Memory B cell (primary cell): Measurements from ENCODE around the gene KLRK1.
"Not testable (repeated sequence)": the region's sequence is repeated elsewhere in the genome, so short reads cannot be mapped to it uniquely, and the experiment has no call there.

Experiments
- ATAC-seq: fragments of 150-1000 bp; cut with Tn5 transposase; 2 replicates; pipeline ENCODE4 v1.10.0; 2021; ENCODE audit warnings: low read depth, mild to moderate bottlenecking, moderate library complexity
- DNase-seq, 2 donors: peaks; one replicate each; pipeline ENCODE4 v3.0.0; 2022; ENCODE audit warnings: low spot score in 2 of 2
- H3K27ac Mint-ChIP-seq: one replicate; pipeline ENCODE4 v1.8.0; 2022; ENCODE audit warnings: mild to moderate bottlenecking, moderate library complexity, mixed read lengths
- H3K27me3 Mint-ChIP-seq: one replicate; pipeline ENCODE4 v1.8.0; 2022; ENCODE audit warnings: mixed read lengths
- H3K36me3 Mint-ChIP-seq: one replicate; pipeline ENCODE4 v1.8.0; 2022; ENCODE audit warnings: mild to moderate bottlenecking, mixed read lengths
- H3K4me1 Mint-ChIP-seq: one replicate; pipeline ENCODE4 v1.8.0; 2022; ENCODE audit warnings: mixed read lengths
- H3K4me3 Mint-ChIP-seq: one replicate; pipeline ENCODE4 v1.8.0; 2022; ENCODE audit warnings: mild to moderate bottlenecking, moderate library complexity, mixed read lengths
- H3K9me3 Mint-ChIP-seq: one replicate; pipeline ENCODE4 v1.8.0; 2022; ENCODE audit warnings: mixed read lengths

The KLRK1 gene

DNA sequence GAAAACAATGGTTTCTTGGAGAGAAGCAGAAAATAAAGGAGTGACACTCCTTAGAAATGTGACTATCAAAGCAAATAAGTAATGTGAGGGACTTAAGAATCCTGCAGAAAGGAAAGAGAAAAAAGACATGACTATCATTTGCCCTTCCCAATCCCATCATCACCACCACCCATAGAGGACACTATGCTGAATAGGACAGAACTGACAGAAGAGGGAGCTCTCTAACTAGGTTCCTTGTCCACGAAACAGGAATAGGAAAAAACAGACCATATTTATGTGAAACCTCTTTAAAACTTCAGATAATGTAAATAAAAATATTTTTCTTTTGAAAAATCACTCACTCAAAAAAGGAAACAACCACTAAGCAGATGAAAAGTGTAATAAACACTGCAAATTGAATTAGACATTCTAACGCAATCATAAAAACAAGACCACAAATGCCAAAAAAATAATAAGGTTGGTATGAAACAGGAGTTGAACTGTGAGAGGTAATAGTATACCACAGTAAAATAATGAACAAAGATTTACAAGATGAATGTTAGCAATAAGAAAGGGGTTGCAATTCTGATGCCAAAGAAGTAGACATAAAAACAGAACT, 58.1 kb downstream of the KLRK1 start:
- DNase-seq (peak in 1 of 2 donors; percentile 12), ATAC-seq (peak; percentile 62)
- Mint-ChIP-seq H3K4me3 (no peak overlapping the region), H3K4me1 (no peaks in the 10 kb centered on the region), H3K9me3 (peaks cover 2% of the 10 kb centered on the region), H3K27ac (no peak overlapping the region), H3K36me3 (no peaks in the 10 kb centered on the region), H3K27me3 (no peaks in the 10 kb centered on the region)

DNA sequence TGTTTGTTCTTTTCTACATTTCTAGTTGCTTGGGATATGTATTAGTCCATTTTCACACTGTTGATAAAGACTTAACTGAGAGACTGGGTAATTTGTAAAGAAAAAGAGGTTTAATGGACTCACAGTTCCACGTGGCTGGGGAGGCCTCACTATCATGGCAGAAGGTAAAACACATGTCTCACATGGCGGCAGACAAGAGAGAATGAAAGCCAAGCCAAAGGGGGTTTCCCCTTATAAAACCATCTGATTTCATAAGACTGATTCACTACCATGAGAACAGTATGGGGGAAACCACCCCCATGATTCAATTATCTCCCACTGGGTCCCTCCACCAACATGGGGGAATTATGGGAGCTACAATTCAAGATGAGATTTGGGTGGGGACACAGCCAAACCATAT, 61.1 kb downstream of the KLRK1 start:
- not testable (repeated sequence) for ATAC-seq, H3K4me3 Mint-ChIP-seq, H3K36me3 Mint-ChIP-seq, H3K27ac Mint-ChIP-seq, H3K4me1 Mint-ChIP-seq, H3K27me3 Mint-ChIP-seq, DNase-seq, H3K9me3 Mint-ChIP-seq
